Fibroblast of skin of left biceps (primary cell): ENCODE measurements around the gene KLHL4.
"Not testable (repeated sequence)": the region's sequence is repeated elsewhere in the genome, so short reads cannot be mapped to it uniquely, and the experiment has no call there.

Experiments
- DNase-seq, 2 experiments: peaks; one replicate each; pipeline ENCODE4 v3.0.0-alpha.2; 2013; ENCODE audit warnings: low read depth in 2 of 2

KLHL4 gene

DNA sequence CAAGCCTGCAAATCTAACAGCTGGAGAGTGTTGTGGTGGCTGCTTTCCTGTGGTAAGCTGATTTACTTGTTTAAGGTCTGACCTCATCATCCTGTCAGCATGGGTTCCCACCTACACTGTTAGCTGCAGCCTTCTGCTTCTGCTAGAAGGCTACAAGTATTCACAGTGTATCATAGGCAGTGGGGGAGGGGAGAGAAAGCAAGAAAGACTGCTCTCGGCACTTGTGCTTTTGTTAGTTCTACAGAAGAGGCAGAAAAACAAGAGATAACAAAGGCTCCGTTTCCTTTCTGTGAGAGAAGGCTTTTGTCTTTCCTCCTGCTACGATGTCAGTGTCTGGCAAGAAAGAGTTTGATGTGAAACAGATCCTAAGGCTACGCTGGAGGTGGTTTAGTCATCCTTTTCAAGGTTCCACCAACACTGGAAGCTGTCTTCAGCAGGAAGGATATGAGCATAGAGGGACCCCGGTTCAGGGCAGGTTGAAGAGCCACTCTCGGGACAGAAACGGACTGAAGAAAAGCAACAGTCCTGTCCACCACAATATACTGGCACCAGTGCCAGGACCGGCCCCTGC, at the start of gene KLHL4:
Gene KLHL4, plus strand, starts transcription at position 232 of the 571 bp plus-strand sequence. Its CDS starts 92 bp downstream, at position 324.
- peak; percentile 34 to 47 for DNase-seq

- DNase-seq: no peak
These were observed 48.7 kb upstream of the KLHL4 start for GRCh38 chrX:87468941-87469340.

DNA sequence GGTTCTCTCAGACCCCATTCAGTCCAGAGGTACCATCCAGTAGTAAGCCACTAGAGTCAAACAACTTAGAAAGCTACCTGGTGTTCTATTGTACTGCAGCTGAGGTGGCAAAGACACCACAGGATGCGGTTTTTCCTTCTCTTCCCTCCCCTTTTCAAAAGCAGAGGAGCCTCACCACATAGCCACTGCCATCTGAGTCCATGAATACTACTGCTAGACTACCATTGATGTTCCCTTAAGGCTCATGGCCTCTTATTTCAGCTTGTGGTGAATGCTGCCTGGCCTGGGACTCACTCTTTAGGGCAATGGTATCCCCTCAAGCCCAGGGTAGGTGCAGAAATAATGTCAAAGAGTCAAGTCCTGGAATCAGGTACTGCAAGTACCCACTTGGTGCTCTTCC, 41.8 kb upstream of the KLHL4 start:
- no peak for DNase-seq

DNA sequence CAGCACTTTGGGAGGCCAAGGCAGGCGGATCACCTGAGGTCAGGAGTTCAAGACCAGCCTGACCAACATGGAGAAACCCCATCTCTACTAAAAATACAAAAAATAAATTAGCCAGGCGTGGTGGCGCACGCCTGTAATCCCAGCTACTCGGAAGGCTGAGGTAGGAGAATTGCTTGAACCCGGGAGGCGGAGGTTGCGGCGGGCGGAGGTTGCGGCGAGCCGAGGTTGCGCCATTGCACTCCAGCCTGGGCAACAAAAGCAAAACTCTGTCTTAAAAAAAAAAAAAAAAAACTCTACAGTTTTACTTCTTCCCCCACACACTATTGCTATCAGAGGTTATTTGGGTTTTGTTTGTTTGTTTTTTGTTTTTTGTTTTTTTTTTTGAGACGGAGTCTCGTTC, 38.9 kb upstream of the KLHL4 start:
- not testable (repeated sequence) for DNase-seq

DNA sequence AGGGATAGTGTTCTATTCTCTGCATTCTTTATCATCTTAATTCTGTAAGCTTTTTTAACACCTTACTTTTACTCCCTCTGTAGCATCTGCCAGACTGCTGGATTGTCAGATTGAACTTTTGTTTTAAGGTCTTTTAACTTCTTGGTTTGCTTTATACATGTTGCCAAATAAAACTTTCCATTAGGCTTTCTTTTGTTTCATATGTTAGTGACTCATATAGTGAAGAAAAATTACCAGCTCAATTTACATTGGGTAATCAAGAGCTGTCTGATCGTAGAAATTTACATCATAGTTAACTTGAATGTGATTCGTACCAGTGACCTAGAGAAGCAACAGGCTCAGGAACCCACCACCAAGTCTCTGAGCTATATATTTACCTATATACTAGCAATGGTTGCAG, 28.5 kb upstream of the KLHL4 start:
- DNase-seq: no peak

- DNase-seq: no peak
These were observed 1.8 kb upstream of the KLHL4 start for GRCh38 chrX:87515836-87516235.

GRCh38 chrX:87516717-87517121, 883 bp upstream of the KLHL4 start:
- peak; percentile 36 to 42 for DNase-seq

DNA sequence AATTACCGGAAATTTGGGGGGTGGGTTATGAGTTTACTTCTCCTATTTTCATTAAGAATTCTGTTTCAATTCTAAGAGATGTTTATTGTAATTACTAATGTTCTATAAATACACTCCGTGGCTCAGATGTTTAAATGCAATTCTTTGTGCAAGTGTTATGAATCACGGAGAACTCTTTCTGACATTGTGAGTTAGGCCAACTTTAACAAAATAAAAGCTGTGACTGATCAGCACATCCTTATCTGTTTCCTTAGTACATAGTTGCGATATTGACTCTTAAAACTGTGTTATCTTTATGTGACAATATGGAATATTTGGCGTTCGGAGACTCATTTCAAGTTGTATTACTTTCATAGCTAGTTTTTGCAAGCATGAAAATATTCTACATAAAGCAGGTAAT, 902 bp downstream of the KLHL4 start:
- no peak for DNase-seq

DNA sequence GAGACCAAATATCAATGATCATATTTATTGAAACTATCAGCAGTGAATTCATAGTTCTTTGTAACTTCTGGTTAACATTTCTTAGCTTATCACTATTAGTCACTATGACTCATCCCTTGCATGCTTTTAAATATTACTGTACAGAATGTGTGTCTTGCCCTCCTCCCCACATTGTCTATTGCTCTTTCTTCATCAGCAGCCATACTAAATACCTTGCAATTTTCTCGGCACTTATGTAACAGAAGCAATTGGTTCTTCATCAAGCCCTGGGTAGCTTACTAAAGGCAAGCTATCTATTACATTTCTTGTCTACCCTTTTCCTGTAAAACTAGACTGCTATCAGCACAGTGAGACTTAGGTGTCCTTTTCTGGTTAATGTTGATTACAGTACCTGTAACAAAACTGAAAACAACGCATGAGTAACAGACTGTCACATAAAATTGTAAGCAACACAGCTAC, 8.2 kb downstream of the KLHL4 start:
- DNase-seq: peak in 1 of 2 experiments; percentile 21

DNA sequence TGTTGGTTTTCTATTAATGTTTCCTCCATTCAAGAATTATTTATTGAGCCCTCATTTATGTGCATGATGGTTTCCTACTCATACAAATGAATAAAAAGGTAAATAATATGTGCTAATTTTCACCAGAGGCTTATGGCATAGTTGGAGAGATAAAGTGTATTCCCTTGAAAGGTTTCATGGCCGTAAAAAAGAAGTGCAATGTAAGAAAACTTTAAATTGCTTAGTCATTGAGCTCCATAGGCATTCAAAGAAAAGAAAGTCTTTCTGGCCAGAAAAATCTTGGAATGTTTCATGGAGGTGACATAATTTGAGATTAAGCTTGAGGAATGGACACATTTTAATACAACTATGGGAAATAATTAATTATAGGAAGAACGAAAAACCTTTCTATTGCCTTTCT, 8.7 kb downstream of the KLHL4 start:
- no peak for DNase-seq

- no peak for DNase-seq
These were observed 10.9 kb downstream of the KLHL4 start for GRCh38 chrX:87528487-87528886.

GRCh38 chrX:87571964-87572363, 54.4 kb downstream of the KLHL4 start:
- DNase-seq: no peak

- no peak for DNase-seq
These were observed 55.3 kb downstream of the KLHL4 start for GRCh38 chrX:87572901-87573300.

GRCh38 chrX:87578978-87579377, 61.4 kb downstream of the KLHL4 start:
- no peak for DNase-seq

GRCh38 chrX:87580862-87581261, 63.3 kb downstream of the KLHL4 start:
- no peak for DNase-seq

DNA sequence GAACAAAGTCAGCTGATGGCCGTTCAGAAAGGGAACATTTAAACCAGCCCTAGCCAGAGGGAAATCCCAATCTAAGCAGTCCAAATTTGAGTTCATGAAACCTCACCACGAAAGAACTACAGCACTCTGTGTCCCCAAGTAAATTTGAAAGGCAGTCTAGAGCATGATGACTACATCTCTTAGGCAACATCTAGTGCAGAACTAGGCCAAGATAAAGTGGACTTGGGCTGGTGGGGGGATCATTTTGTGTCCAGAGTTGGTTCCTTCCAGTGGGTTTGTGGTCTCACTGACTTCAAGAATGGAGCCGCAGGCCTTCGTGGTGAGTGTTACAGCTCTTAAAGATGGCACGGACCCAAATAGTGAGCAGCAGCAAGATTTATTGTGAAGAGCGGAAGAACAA, 64.9 kb downstream of the KLHL4 start:
- DNase-seq: no peak

DNA sequence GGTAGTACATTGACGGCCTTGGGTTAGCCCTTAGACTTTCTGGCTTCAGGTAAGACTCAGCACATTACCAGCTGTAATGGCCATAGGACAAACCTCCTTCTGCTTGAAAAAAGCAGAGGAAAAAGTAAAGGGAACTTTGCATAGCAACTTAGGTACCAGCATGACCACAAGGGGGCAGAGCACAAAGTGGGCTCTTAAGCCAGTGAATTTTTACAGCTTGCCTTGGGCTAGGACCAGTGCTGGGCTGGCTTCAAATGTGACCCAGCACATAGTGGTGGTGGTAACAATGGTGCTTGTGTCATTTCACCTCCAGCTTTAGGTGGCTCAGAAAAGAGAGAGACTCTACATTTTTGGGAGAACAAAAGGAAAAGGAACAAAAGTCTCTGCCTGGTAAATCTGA, 66.1 kb downstream of the KLHL4 start:
- DNase-seq: no peak

- DNase-seq: no peak
These were observed 98.8 kb downstream of the KLHL4 start for GRCh38 chrX:87616371-87616770.

GRCh38 chrX:87621697-87622096, 104.1 kb downstream of the KLHL4 start:
- DNase-seq: no peak

- no peak for DNase-seq
These were observed 109.4 kb downstream of the KLHL4 start for GRCh38 chrX:87626996-87627395.

- DNase-seq: no peak
These were observed 116.8 kb downstream of the KLHL4 start for GRCh38 chrX:87634361-87634760.

DNA sequence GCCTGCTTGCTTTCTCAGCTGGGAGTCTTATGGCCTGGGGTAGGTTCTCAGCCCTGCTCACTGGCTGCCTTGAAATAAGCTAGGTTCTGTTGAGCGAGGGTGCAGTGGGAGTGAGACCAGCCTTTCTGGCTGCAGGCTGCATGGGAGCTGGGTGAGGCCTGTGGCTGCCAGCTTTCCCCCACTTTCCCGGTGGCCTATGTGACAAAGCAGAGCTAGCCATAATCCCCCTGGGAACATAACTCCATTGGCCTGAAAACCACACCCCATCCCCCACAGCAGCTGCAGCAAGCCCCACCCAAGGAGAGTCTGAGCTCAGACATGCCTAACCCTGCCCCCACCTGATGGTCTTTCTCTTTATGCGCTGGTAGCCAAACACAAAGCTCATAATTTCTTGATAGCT, 118.9 kb downstream of the KLHL4 start:
- DNase-seq: no peak

GRCh38 chrX:87641439-87641838, 123.8 kb downstream of the KLHL4 start:
- not testable (repeated sequence) for DNase-seq

- DNase-seq: no peak
These were observed 144.2 kb downstream of the KLHL4 start for GRCh38 chrX:87661761-87662160.
